HT1080 (cell line): ENCODE data around the gene SETD1B. TPM values are rescaled to one million over a fixed set of nuclear protein-coding genes. Genes with fewer than 3 reads are reported as not detected.

Source experiments
- DNase-seq: peaks from one replicate; pipeline ENCODE4 v3.0.0-alpha.2; 2015; ENCODE audit warnings: low read depth
- total RNA-seq: library from RNA; depleted of rRNA; stranded (reverse); fragments of >200 nt; shearing (Covaris generic); gene quantifications from 2 replicates; pipeline ENCODE4 v1.2.3, GENCODE V29; 2014

SETD1B gene
- total RNA-seq, 1 experiment from 2014 or later: 5.0 TPM

- no peak for DNase-seq
These were observed 19.9 kb downstream of the SETD1B start for GRCh38 chr12:121823727-121824115.

GRCh38 chr12:121825041-121825523 is 21.3 kb downstream of the SETD1B start:
- no peak for DNase-seq

- no peak for DNase-seq
These were observed 22.7 kb downstream of the SETD1B start for GRCh38 chr12:121826318-121827150.

GRCh38 chr12:121827351-121828099 is 23.7 kb downstream of the SETD1B start:
- no peak for DNase-seq

- no peak for DNase-seq
These were observed 24.5 kb downstream of the SETD1B start for GRCh38 chr12:121828306-121828705.

GRCh38 chr12:121828826-121829225 is 25.0 kb downstream of the SETD1B start:
- no peak for DNase-seq

GRCh38 chr12:121829250-121829918 is 25.6 kb downstream of the SETD1B start:
- DNase-seq: no peak

- no peak for DNase-seq
These were observed 26.3 kb downstream of the SETD1B start for GRCh38 chr12:121830134-121830533.

- DNase-seq: no peak
These were observed 26.9 kb downstream of the SETD1B start for GRCh38 chr12:121830588-121831265.

- DNase-seq: no peak
These were observed 27.9 kb downstream of the SETD1B start for GRCh38 chr12:121831571-121832245.

- DNase-seq: no peak
These were observed 33.9 kb downstream of the SETD1B start for GRCh38 chr12:121837680-121838079.

GRCh38 chr12:121838126-121838525 is 34.3 kb downstream of the SETD1B start:
- DNase-seq: no peak

- peak; percentile 93 for DNase-seq
These were observed 35.5 kb downstream of the SETD1B start for GRCh38 chr12:121839106-121839992.

GRCh38 chr12:121839993-121840761 is 36.4 kb downstream of the SETD1B start:
- no peak for DNase-seq

GRCh38 chr12:121843236-121843982 is 39.6 kb downstream of the SETD1B start:
- DNase-seq: no peak

- no peak for DNase-seq
These were observed 41.9 kb downstream of the SETD1B start for GRCh38 chr12:121845701-121846100.

- no peak for DNase-seq
These were observed 45.4 kb downstream of the SETD1B start for GRCh38 chr12:121849211-121849610.

GRCh38 chr12:121849665-121850064 is 45.9 kb downstream of the SETD1B start:
- no peak for DNase-seq
